LNCaP clone FGC (cell line): Measurements from ENCODE around the gene CXCL11.

Source experiments
- DNase-seq: peaks from one replicate; pipeline ENCODE4 v3.0.0-alpha.2; 2011; ENCODE audit warnings: low read depth
- H3K4me3 ChIP-seq: 2 replicates; pipeline ENCODE4 v1.5.1; 2011; ENCODE audit warnings: mild to moderate bottlenecking, low read depth, low read length, control low read depth
- CTCF ChIP-seq: IDR thresholded peaks from 2 replicates; pipeline ENCODE4 v1.5.1; 2012; ENCODE audit warnings: mild to moderate bottlenecking; ENCODE audit not compliant: control insufficient read depth, insufficient read depth; ENCODE audit errors: extremely low read depth

The CXCL11 gene

GRCh38 chr4:76022031-76022430 is 13.8 kb downstream of the CXCL11 start:
- no peak for DNase-seq
- no peak overlapping the region for H3K4me3 ChIP-seq
- TF ChIP-seq CTCF, result no peak

- DNase-seq, result no peak
- no peak overlapping the region for H3K4me3 ChIP-seq
- TF ChIP-seq CTCF, result no peak
Observed at GRCh38 chr4:76017056-76017686, 18.7 kb downstream of the CXCL11 start.

- no peak for TF ChIP-seq CTCF
- H3K4me3 ChIP-seq, result no peak overlapping the region
- no peak for DNase-seq
Observed at GRCh38 chr4:76016393-76016792, 19.5 kb downstream of the CXCL11 start.

GRCh38 chr4:76013540-76013939 is 22.3 kb downstream of the CXCL11 start:
- TF ChIP-seq CTCF, result no peak
- DNase-seq, result no peak
- H3K4me3 ChIP-seq, result no peak overlapping the region

- H3K4me3 ChIP-seq, result no peak overlapping the region
- TF ChIP-seq CTCF, result no peak
- DNase-seq, result no peak
Observed at GRCh38 chr4:76012388-76012801, 23.5 kb downstream of the CXCL11 start.

GRCh38 chr4:76011700-76012387 is 24.0 kb downstream of the CXCL11 start:
- no peak for DNase-seq
- H3K4me3 ChIP-seq, result no peak overlapping the region
- no peak for TF ChIP-seq CTCF
